K562 (cell line): ENCODE data around the gene ARHGAP42. TPM values are rescaled to one million over a fixed set of nuclear protein-coding genes. Genes with fewer than 3 reads are reported as not detected.

ENCODE experiments used
- ATF7 ChIP-seq: fragments of 450-650 bp; IDR thresholded peaks from 2 replicates; pipeline ENCODE4 v1.7.1; 2014; ENCODE audit warnings: mild to moderate bottlenecking, moderate library complexity
- BCL6 ChIP-seq: fragments of 250-450 bp; sonication (Bioruptor Pico); IDR thresholded peaks from 2 replicates; pipeline ENCODE4 v1.4.0; 2020
- BHLHE40 ChIP-seq: IDR thresholded peaks from 2 replicates; pipeline ENCODE4 v1.6.1; 2011; ENCODE audit warnings: low read length, improper control_type of control experiment
- CBFA2T3 ChIP-seq: fragments of 450-650 bp; IDR thresholded peaks from 2 replicates; pipeline ENCODE4 v1.6.1; 2017
- CHD4 ChIP-seq: fragments of 200-600 bp; sonication (generic); IDR thresholded peaks from 3 replicates; pipeline ENCODE4 v1.6.1; 2012; ENCODE audit warnings: low read depth, mild to moderate bottlenecking, mixed read lengths, low read length, inconsistent platforms; ENCODE audit not compliant: insufficient read depth, insufficient replicate concordance, poor library complexity, severe bottlenecking
- FOXA3 ChIP-seq, 2 experiments: fragments of 450-650 bp in 1 of 2; sonication (generic) in 1 of 2; formaldehyde crosslinking; IDR thresholded peaks in 1 of 2; conservative IDR thresholded peaks in 1 of 2; 2 replicates each; pipeline versions ENCODE4 v1.4.0 to v1.8.0; 2020 to 2022; ENCODE audit warnings: mild to moderate bottlenecking in 2 of 2, missing genetic modification reagents in 1 of 2
- GATA2 ChIP-seq: sonication (generic); formaldehyde crosslinking; IDR thresholded peaks from 2 replicates; pipeline ENCODE4 v1.4.0; 2020; ENCODE audit warnings: mild to moderate bottlenecking, missing genetic modification reagents
- HIVEP1 ChIP-seq: fragments of 250-450 bp; sonication (Bioruptor Pico); IDR thresholded peaks from 2 replicates; pipeline ENCODE4 v1.4.0; 2020; ENCODE audit warnings: mild to moderate bottlenecking
- MYC ChIP-seq, 2 experiments: fragments of 250-450 bp in 1 of 2; sonication (Bioruptor Pico) in 1 of 2; IDR thresholded peaks; 2 replicates each; pipeline versions ENCODE4 v1.5.1 to v1.6.1; 2012 to 2021; ENCODE audit warnings: low read depth in 2 of 2, borderline replicate concordance in 1 of 2, improper control_type of control experiment in 1 of 2, low read length in 1 of 2, mild to moderate bottlenecking in 1 of 2, moderate library complexity in 1 of 2
- NEUROD1 ChIP-seq: fragments of 150-350 bp; IDR thresholded peaks from 2 replicates; pipeline ENCODE4 v1.6.1; 2014; ENCODE audit warnings: borderline replicate concordance, low read length, low read depth; ENCODE audit not compliant: partially characterized antibody
- NFRKB ChIP-seq: fragments of 450-650 bp; IDR thresholded peaks from 2 replicates; pipeline ENCODE4 v1.6.1; 2016; ENCODE audit warnings: low read depth
- RFX1 ChIP-seq: fragments of 450-650 bp; IDR thresholded peaks from 2 replicates; pipeline ENCODE4 v1.6.1; 2016; ENCODE audit warnings: mild to moderate bottlenecking, moderate library complexity
- RFX5 ChIP-seq: IDR thresholded peaks from 2 replicates; pipeline ENCODE4 v1.6.1; 2011; ENCODE audit warnings: low read depth, mild to moderate bottlenecking, improper control_type of control experiment, low read length
- SRSF7 ChIP-seq: fragments of 200-400 bp; formaldehyde crosslinking; optimal IDR thresholded peaks from 2 replicates; pipeline ENCODE3; 2017; ENCODE audit warnings: mild to moderate bottlenecking, low read depth, low read length
- TAL1 ChIP-seq: fragments of 450-650 bp; IDR thresholded peaks from 2 replicates; pipeline ENCODE4 v1.6.1; 2016; ENCODE audit warnings: mild to moderate bottlenecking
- ZBED1 ChIP-seq: IDR thresholded peaks from 2 replicates; pipeline ENCODE4 v1.6.1; 2014
- ZNF23 ChIP-seq: fragments of 250-450 bp; sonication (Bioruptor Pico); IDR thresholded peaks from 2 replicates; pipeline ENCODE4 v1.4.0; 2020; ENCODE audit warnings: mild to moderate bottlenecking
- ZNF277 ChIP-seq: fragments of 250-450 bp; sonication (Bioruptor Pico); IDR thresholded peaks from 2 replicates; pipeline ENCODE4 v1.8.0; 2022; ENCODE audit warnings: inconsistent platforms, mild to moderate bottlenecking, moderate library complexity, borderline replicate concordance
- ZNF280B ChIP-seq: fragments of 250-450 bp; sonication (Bioruptor Pico); IDR thresholded peaks from 2 replicates; pipeline ENCODE4 v1.5.1; 2021; ENCODE audit warnings: mild to moderate bottlenecking
- ZNF609 ChIP-seq: sonication (generic); formaldehyde crosslinking; IDR thresholded peaks from 2 replicates; pipeline ENCODE4 v1.8.1; 2023; ENCODE audit warnings: missing genetic modification reagents, mild to moderate bottlenecking, borderline replicate concordance
- ZNF766 ChIP-seq: fragments of 200-800 bp; sonication (Bioruptor generic); conservative IDR thresholded peaks from 2 replicates; pipeline ENCODE4 v1.6.1; 2016; ENCODE audit warnings: missing genetic modification characterization, missing compliant biosample characterization
- ZNF785 ChIP-seq: fragments of 250-450 bp; sonication (Bioruptor Pico); IDR thresholded peaks from 2 replicates; pipeline ENCODE4 v1.4.0; 2020; ENCODE audit warnings: mild to moderate bottlenecking
- polyA plus RNA-seq, 8 experiments: library from polyadenylated mRNA; depleted of rRNA in 4 of 8; stranded (reverse) in 5 of 8; unstranded in 3 of 8; fragments of >200 nt; fragmentation: Nextera tagmentation in 2 of 8; fragmentation: Illumina TruSeq in 1 of 8; extraction: Ambion mirVana in 2 of 8; extraction: Trizol in 1 of 8; gene quantifications; 2 replicates each; pipeline versions ENCODE4 v1.2.1 to v1.2.3, GENCODE V29; 2011 to 2014; ENCODE audit warnings: inconsistent platforms in 1 of 8, missing spikeins in 1 of 8
- total RNA-seq, 7 experiments: library from RNA; depleted of rRNA in 6 of 7; stranded (reverse); fragments of >200 nt in 6 of 7; fragmentation: Illumina TruSeq in 2 of 7; extraction: Trizol in 2 of 7; gene quantifications; 2 replicates each; pipeline versions ENCODE4 v1.2.1 to v1.2.3, GENCODE V29; 2011 to 2021; ENCODE audit warnings: low replicate concordance in 1 of 7

Gene ARHGAP42
- total and polyA plus RNA-seq, 9 of the 15 experiments (the other 6 are each of a cell fraction or from before 2014, with no cell fraction given): 0.95 to 6.1 (median 2.4) TPM

GRCh38 chr11:100808904-100809491 lies 121.9 kb downstream of the ARHGAP42 start (continued):
- peak; percentile 69; the same call in 1 of the 2 replicates for TF ChIP-seq GATA2 (CRISPR knock-in tag)
- no peak for TF ChIP-seq ZBED1
- no peak for TF ChIP-seq ZNF277 (CRISPR knock-in tag)
- TF ChIP-seq NEUROD1: peak; percentile 69
- no peak for TF ChIP-seq BCL6 (CRISPR knock-in tag)
- peak; percentile 59 for TF ChIP-seq ZNF766 (CRISPR knock-in tag)
- no peak for TF ChIP-seq CHD4
- TF ChIP-seq ZNF785 (CRISPR knock-in tag): no peak
- TF ChIP-seq NFRKB: no peak
- TF ChIP-seq HIVEP1 (CRISPR knock-in tag): no peak
- no peak for TF ChIP-seq SRSF7
- TF ChIP-seq CBFA2T3: peak; percentile 96
- TF ChIP-seq FOXA3 (CRISPR knock-in tag; conservative IDR thresholded peaks at IDR 0.05 in 1 of 2, IDR thresholded peaks at IDR 0.05 in 1 of 2): peak in 1 of 2 experiments; percentile 42; a peak in 1 of 4 replicates
- TF ChIP-seq BHLHE40: 0 out of 2 replicates have a peak, but pooled peaks have one; percentile 20
- no peak for TF ChIP-seq ZNF609 (CRISPR knock-in tag)
- TF ChIP-seq ZNF280B: no peak
- TF ChIP-seq RFX5: no peak
- TF ChIP-seq MYC (IDR thresholded peaks at IDR 0.05; ENCODE audit: low read depth, low read length): 0 out of 2 replicates have a peak, but pooled peaks have one; percentile 27
- no peak for TF ChIP-seq MYC (CRISPR knock-in tag; IDR thresholded peaks at IDR 0.05; ENCODE audit: borderline replicate concordance, low read depth)
- TF ChIP-seq RFX1: peak; percentile 37; the same call in 1 of the 2 replicates
- TF ChIP-seq ATF7: peak; percentile 43; the same call in 1 of the 2 replicates
- TF ChIP-seq ZNF23: no peak
- peak; percentile 87 for TF ChIP-seq TAL1
